NCI-H146 treated with DMSO at 0.1 percent for 48 hours (cell line): Measurements from ENCODE around the gene CCNF.
A peak's percentile ranks its signal among the peaks of the same experiment; 100 is the strongest.
"Not testable (repeated sequence)": the region's sequence is repeated elsewhere in the genome, so short reads cannot be mapped to it uniquely, and the experiment has no call there.

ENCODE experiments used
- DNase-seq: peaks from one replicate; lab custom pipeline; 2025; ENCODE audit not compliant: unreplicated experiment; lab: John Stamatoyannopoulos, UW

Gene CCNF, protein sequence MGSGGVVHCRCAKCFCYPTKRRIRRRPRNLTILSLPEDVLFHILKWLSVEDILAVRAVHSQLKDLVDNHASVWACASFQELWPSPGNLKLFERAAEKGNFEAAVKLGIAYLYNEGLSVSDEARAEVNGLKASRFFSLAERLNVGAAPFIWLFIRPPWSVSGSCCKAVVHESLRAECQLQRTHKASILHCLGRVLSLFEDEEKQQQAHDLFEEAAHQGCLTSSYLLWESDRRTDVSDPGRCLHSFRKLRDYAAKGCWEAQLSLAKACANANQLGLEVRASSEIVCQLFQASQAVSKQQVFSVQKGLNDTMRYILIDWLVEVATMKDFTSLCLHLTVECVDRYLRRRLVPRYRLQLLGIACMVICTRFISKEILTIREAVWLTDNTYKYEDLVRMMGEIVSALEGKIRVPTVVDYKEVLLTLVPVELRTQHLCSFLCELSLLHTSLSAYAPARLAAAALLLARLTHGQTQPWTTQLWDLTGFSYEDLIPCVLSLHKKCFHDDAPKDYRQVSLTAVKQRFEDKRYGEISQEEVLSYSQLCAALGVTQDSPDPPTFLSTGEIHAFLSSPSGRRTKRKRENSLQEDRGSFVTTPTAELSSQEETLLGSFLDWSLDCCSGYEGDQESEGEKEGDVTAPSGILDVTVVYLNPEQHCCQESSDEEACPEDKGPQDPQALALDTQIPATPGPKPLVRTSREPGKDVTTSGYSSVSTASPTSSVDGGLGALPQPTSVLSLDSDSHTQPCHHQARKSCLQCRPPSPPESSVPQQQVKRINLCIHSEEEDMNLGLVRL

GRCh38 chr16:2429034-2429770 lies at the start of gene CCNF:
TSS of gene CCNF (plus strand) at chr16:2429447. CDS start at chr16:2429482, 35 bp downstream.
- peak; percentile 94 for DNase-seq

- DNase-seq: no peak
Observed at GRCh38 chr16:2383501-2383900, 45.7 kb upstream of the CCNF start.

DNA sequence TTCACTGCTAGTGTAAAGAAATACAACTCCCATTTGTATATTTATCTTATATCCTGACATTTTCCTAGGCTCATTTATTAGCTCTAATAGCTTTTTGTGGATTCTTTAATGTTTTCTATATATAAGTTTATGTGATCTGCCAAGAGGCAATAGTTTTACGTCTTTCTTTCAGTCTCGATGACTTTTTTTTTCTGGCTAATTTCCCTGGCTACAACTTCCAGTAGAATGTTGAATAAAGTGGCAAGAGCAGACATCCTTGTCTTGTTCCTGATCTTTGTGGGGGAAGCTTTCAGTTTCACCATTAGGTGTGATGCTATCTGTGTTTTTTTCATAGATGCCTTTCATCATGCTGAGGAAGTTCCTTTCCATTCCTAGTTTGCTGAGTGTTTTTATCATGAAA lies 44.8 kb upstream of the CCNF start:
- DNase-seq: no peak

- DNase-seq: no peak
Observed at GRCh38 chr16:2385190-2385836, 43.9 kb upstream of the CCNF start.

GRCh38 chr16:2385982-2386381 lies 43.3 kb upstream of the CCNF start:
- DNase-seq: not testable (repeated sequence)

- DNase-seq: peak; percentile 71
Observed at GRCh38 chr16:2386990-2387389, 42.3 kb upstream of the CCNF start.

GRCh38 chr16:2388139-2388874 lies 40.9 kb upstream of the CCNF start:
- no peak for DNase-seq

DNA sequence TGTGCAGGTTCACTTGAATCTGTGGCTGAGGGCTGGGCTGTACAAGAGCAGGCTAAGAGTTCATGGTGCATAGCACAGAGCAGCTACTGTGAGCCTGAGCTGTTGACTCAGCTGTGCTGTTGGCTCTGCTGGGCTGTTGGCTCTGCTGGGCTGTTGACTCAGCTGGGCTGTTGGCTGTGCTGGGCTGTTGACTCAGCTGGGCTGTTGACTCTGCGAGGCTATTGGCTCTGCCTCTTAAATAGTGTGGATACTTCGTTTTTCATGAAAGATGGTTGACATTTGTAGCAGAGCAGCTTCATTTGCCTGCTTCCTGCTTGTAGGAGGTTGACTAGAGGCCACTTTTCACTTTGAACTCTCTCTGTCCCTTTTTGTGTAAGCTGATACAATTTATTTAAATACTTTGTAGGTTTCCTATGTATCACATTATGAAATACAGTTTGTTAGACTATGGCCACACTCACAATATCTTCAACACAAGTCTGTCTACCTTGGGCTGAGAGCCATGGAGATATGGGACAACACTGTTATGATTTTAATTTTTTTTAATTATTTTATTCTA lies 40.3 kb upstream of the CCNF start:
- peak; percentile 93 for DNase-seq

DNA sequence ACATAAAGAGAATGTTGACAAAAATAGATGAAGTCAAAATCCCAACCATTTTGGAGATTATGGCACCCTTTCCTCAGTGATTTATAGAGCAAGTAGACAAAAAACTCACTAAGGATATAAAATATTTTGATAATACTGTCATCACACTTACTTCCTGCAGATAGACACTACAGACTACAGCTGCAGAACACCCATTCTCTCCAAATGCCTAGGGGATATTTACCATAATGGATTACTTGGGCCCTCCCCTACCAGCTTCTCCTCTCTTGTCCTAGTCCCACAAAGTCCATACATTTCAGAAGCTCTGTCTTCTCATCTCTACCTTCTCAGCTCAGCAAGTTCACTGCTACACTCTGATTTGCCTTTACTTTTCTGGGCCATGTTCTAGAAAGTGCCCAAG lies 37.2 kb upstream of the CCNF start:
- no peak for DNase-seq

DNA sequence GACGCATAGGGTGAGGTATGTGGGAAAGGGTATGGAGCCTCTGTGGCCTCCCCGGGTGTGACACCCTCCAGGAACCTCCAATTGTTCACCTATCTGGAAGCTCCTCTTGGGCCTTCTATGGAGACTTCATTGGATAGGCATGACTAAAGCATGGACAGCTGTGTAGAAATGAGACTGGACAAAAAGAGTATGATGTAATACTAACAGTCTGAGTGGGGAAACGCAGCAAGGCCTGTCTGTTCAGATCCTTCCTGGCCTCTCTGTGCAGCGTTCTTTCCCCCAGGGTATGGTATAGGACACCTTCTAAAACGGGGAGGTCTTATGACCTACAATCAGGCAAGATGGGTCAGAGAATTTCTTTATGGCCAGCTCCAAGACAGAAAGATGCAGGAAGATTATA lies 30.7 kb upstream of the CCNF start:
- no peak for DNase-seq

- no peak for DNase-seq
Observed at GRCh38 chr16:2404099-2404498, 25.1 kb upstream of the CCNF start.

- peak; percentile 93 for DNase-seq
Observed at GRCh38 chr16:2415085-2415484, 14.2 kb upstream of the CCNF start.

DNA sequence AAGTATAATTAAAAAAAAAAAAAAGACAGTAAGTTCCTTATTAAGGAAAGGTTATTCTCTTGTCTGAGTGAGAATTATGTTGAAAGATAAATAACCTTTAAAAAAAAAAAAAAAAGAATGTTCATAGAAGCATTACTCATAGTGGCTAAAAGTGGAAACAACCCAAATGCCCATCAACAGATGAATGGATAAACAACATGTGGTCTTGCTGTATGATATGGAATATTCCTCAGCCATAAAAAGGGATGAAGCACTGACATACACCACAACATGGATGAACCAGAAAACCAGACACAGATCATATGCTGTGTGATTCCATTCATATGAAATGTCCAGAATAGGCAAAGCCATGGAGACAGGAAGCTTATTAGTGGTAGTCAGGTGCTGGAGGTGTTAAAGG lies 9.2 kb upstream of the CCNF start:
- DNase-seq: no peak

GRCh38 chr16:2422123-2422867 lies 7.0 kb upstream of the CCNF start:
- peak; percentile 28 for DNase-seq

- DNase-seq: no peak
Observed at GRCh38 chr16:2424061-2425007, 4.9 kb upstream of the CCNF start.

DNA sequence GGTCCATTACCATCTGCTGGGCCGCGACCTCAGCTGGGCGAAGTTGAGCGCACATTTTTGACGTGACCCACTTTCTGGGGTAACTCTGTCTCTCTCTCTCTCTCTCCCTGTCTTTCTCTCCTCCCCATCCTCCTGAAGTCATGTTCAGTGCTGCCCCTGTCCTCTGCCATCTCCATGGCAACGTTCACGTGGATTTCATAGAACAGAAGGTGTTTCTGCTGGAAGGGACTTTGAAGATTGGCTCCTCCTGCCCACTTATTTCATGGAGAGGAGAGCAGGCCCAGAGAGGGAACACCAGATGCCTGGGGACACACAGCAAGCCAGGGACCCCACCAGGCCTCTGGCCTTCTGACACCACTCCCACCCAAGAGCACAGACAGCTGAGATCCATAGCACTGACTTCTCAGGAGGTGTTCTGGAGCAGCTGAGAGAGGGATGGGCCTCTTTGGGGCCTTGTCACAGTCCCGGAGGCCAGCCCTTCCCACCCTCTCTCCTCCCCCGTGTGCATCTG lies 4.2 kb upstream of the CCNF start:
- no peak for DNase-seq

- no peak for DNase-seq
Observed at GRCh38 chr16:2425825-2426430, 3.3 kb upstream of the CCNF start.

GRCh38 chr16:2426941-2427361 lies 2.3 kb upstream of the CCNF start:
- no peak for DNase-seq
